K562 (cell line): ENCODE data around the gene ZNF778. TPM values are rescaled to one million over a fixed set of nuclear protein-coding genes. Genes with fewer than 3 reads are reported as not detected.

ENCODE experiments used
- COPS2 ChIP-seq: fragments of 450-650 bp; conservative IDR thresholded peaks from 2 replicates; pipeline ENCODE4 v1.6.1; 2016; ENCODE audit warnings: mild to moderate bottlenecking, moderate library complexity
- ELF2 ChIP-seq: fragments of 250-450 bp; sonication (Bioruptor Pico); IDR thresholded peaks from 2 replicates; pipeline ENCODE4 v1.5.0; 2021; ENCODE audit warnings: mild to moderate bottlenecking
- EP300 ChIP-seq: IDR thresholded peaks from 2 replicates; pipeline ENCODE4 v1.6.1; 2012; ENCODE audit warnings: low read length, improper control_type of control experiment
- ETV5 ChIP-seq: sonication (generic); formaldehyde crosslinking; IDR thresholded peaks from 2 replicates; pipeline ENCODE4 v1.4.0; 2020; ENCODE audit warnings: low read depth, mild to moderate bottlenecking, missing genetic modification reagents
- FOXK2 ChIP-seq, 2 experiments: fragments of 450-650 bp; IDR thresholded peaks in 1 of 2; conservative IDR thresholded peaks in 1 of 2; 2 replicates each; pipeline ENCODE4 v1.6.1; 2016; ENCODE audit warnings: low read depth in 2 of 2, mild to moderate bottlenecking in 1 of 2
- GATAD2B ChIP-seq: fragments of 450-650 bp; IDR thresholded peaks from 2 replicates; pipeline ENCODE4 v1.6.1; 2017; ENCODE audit warnings: mild to moderate bottlenecking, borderline replicate concordance
- HNRNPUL1 ChIP-seq: fragments of 200-400 bp; formaldehyde crosslinking; IDR thresholded peaks from 2 replicates; pipeline ENCODE4 v1.6.1; 2017; ENCODE audit warnings: low read length
- IFI16 ChIP-seq: fragments of 250-450 bp; sonication (Bioruptor Pico); IDR thresholded peaks from 2 replicates; pipeline ENCODE4 v2.1.2; 2022; ENCODE audit warnings: mild to moderate bottlenecking, inconsistent platforms
- KLF13 ChIP-seq: fragments of 450-650 bp; IDR thresholded peaks from 2 replicates; pipeline ENCODE4 v1.6.1; 2016; ENCODE audit warnings: missing genetic modification characterization, low read depth, mild to moderate bottlenecking, missing compliant biosample characterization, moderate library complexity, borderline replicate concordance
- L3MBTL2 ChIP-seq: fragments of 450-650 bp; IDR thresholded peaks from 2 replicates; pipeline ENCODE4 v1.6.1; 2016; ENCODE audit warnings: mild to moderate bottlenecking, moderate library complexity
- LCOR ChIP-seq: sonication (generic); formaldehyde crosslinking; IDR thresholded peaks from 2 replicates; pipeline ENCODE4 v1.8.0; 2022; ENCODE audit warnings: mild to moderate bottlenecking, missing genetic modification reagents
- MCM3 ChIP-seq: fragments of 450-650 bp; IDR thresholded peaks from 2 replicates; pipeline ENCODE4 v1.6.1; 2016
- PCBP2 ChIP-seq: fragments of 200-400 bp; formaldehyde crosslinking; IDR thresholded peaks from 2 replicates; pipeline ENCODE4 v1.6.1; 2018; ENCODE audit warnings: low read length, low read depth, mild to moderate bottlenecking, moderate library complexity; ENCODE audit not compliant: poor library complexity, severe bottlenecking
- PHF21A ChIP-seq: fragments of 450-650 bp; IDR thresholded peaks from 2 replicates; pipeline ENCODE4 v1.6.1; 2017; ENCODE audit warnings: low read depth, borderline replicate concordance
- RBM39 ChIP-seq: fragments of 200-400 bp; formaldehyde crosslinking; optimal IDR thresholded peaks from 2 replicates; pipeline ENCODE3; 2018; ENCODE audit warnings: low read depth, low read length
- SLC30A9 ChIP-seq: fragments of 250-450 bp; sonication (Bioruptor Pico); IDR thresholded peaks from 2 replicates; pipeline ENCODE4 v1.8.0; 2022; ENCODE audit warnings: mild to moderate bottlenecking, moderate library complexity
- SMAD2 ChIP-seq: fragments of 150-350 bp; IDR thresholded peaks from 2 replicates; pipeline ENCODE4 v1.6.1; 2014; ENCODE audit warnings: low read depth, mild to moderate bottlenecking, low read length
- SMAD4 ChIP-seq: fragments of 250-450 bp; sonication (Bioruptor Pico); conservative IDR thresholded peaks from 2 replicates; pipeline ENCODE4 v1.8.0; 2021; ENCODE audit warnings: inconsistent platforms, mild to moderate bottlenecking, moderate library complexity
- TBP ChIP-seq: optimal IDR thresholded peaks from 2 replicates; pipeline ENCODE3; 2011; ENCODE audit warnings: low read depth, low read length, improper control_type of control experiment
- ZBED1 ChIP-seq: IDR thresholded peaks from 2 replicates; pipeline ENCODE4 v1.6.1; 2014
- ZBTB17 ChIP-seq: fragments of 450-650 bp; formaldehyde crosslinking; IDR thresholded peaks from 2 replicates; pipeline ENCODE4 v1.4.0; 2020; ENCODE audit warnings: mild to moderate bottlenecking
- ZNF224 ChIP-seq: sonication (generic); formaldehyde crosslinking; IDR thresholded peaks from 2 replicates; pipeline ENCODE4 v1.8.0; 2022; ENCODE audit warnings: mild to moderate bottlenecking, missing genetic modification reagents
- polyA plus RNA-seq, 8 experiments: library from polyadenylated mRNA; depleted of rRNA in 4 of 8; stranded (reverse) in 5 of 8; unstranded in 3 of 8; fragments of >200 nt; fragmentation: Nextera tagmentation in 2 of 8; fragmentation: Illumina TruSeq in 1 of 8; extraction: Ambion mirVana in 2 of 8; extraction: Trizol in 1 of 8; gene quantifications; 2 replicates each; pipeline versions ENCODE4 v1.2.1 to v1.2.3, GENCODE V29; 2011 to 2014; ENCODE audit warnings: inconsistent platforms in 1 of 8, missing spikeins in 1 of 8
- total RNA-seq, 7 experiments: library from RNA; depleted of rRNA in 6 of 7; stranded (reverse); fragments of >200 nt in 6 of 7; fragmentation: Illumina TruSeq in 2 of 7; extraction: Trizol in 2 of 7; gene quantifications; 2 replicates each; pipeline versions ENCODE4 v1.2.1 to v1.2.3, GENCODE V29; 2011 to 2021; ENCODE audit warnings: low replicate concordance in 1 of 7
- TF ChIP-seq, protein P1 (sequence below): sonication (generic); formaldehyde crosslinking; IDR thresholded peaks from 2 replicates; pipeline ENCODE4 v1.8.0; 2022; ENCODE audit warnings: mild to moderate bottlenecking, missing genetic modification reagents
- TF ChIP-seq, protein P2 (sequence below): fragments of 250-450 bp; sonication (Bioruptor Pico); IDR thresholded peaks from 2 replicates; pipeline ENCODE4 v1.8.0; 2022; ENCODE audit warnings: moderate library complexity, mild to moderate bottlenecking, inconsistent platforms
- TF ChIP-seq, protein P3 (sequence below): fragments of 450-650 bp; formaldehyde crosslinking; IDR thresholded peaks from 2 replicates; pipeline ENCODE4 v1.4.0; 2022; ENCODE audit warnings: missing genetic modification characterization

ZNF778 gene
- total and polyA plus RNA-seq, 9 of the 15 experiments (the other 6 are each of a cell fraction or from before 2014, with no cell fraction given): 0.70 to 60.6 (median 7.5) TPM

DNA sequence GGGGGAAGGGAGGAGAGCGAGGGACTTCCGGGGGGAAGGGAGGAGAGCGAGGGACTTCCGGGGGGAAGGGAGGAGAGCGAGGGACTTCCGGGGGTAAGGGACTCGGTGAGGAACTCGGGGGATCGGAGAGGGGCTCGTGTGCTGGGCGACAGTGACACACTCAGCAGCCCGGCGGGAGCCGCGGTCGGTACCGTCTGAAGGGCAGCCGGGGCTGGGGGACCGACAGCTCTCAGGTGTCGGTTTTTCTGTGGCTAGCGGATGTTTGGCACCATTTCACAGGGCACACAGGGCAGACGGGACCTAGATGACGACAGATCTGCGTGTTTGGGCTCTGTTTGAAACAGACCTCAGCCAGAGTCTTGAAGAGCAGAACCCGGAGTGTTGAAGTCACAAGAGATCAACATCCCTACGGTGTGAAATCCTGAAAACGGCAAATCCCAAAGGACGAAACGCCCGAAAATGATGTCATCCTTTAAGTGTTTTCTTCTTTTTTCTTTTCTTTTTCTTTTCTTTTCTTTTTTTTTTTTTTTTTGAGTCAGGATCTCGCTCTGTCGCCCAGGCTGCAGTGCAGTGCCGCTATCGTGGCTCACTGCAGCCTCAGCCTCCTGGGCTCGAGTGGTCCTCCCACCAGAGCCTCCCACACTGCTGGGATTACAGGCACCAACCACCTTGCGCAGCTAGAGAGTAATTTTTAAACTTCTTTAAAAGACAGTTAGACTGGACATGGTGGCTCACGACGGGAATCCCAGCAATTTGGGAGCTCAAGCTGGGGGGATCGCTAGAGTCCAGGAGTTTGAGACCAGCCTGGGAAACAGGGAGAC lies 23.9 kb downstream of the ZNF778 start (continued):
- TF ChIP-seq, protein P1, sequence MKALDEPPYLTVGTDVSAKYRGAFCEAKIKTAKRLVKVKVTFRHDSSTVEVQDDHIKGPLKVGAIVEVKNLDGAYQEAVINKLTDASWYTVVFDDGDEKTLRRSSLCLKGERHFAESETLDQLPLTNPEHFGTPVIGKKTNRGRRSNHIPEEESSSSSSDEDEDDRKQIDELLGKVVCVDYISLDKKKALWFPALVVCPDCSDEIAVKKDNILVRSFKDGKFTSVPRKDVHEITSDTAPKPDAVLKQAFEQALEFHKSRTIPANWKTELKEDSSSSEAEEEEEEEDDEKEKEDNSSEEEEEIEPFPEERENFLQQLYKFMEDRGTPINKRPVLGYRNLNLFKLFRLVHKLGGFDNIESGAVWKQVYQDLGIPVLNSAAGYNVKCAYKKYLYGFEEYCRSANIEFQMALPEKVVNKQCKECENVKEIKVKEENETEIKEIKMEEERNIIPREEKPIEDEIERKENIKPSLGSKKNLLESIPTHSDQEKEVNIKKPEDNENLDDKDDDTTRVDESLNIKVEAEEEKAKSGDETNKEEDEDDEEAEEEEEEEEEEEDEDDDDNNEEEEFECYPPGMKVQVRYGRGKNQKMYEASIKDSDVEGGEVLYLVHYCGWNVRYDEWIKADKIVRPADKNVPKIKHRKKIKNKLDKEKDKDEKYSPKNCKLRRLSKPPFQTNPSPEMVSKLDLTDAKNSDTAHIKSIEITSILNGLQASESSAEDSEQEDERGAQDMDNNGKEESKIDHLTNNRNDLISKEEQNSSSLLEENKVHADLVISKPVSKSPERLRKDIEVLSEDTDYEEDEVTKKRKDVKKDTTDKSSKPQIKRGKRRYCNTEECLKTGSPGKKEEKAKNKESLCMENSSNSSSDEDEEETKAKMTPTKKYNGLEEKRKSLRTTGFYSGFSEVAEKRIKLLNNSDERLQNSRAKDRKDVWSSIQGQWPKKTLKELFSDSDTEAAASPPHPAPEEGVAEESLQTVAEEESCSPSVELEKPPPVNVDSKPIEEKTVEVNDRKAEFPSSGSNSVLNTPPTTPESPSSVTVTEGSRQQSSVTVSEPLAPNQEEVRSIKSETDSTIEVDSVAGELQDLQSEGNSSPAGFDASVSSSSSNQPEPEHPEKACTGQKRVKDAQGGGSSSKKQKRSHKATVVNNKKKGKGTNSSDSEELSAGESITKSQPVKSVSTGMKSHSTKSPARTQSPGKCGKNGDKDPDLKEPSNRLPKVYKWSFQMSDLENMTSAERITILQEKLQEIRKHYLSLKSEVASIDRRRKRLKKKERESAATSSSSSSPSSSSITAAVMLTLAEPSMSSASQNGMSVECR (CRISPR knock-in tag): no peak
- no peak for TF ChIP-seq COPS2
- peak; percentile 7; the same call in 1 of the 2 replicates for TF ChIP-seq LCOR (CRISPR knock-in tag)
- TF ChIP-seq FOXK2 (conservative IDR thresholded peaks at IDR 0.05 in 1 of 2, IDR thresholded peaks at IDR 0.05 in 1 of 2; ENCODE audit: low read depth in 2 of 2): peak in 1 of 2 experiments; percentile 51; a peak in 1 of 4 replicates
- TF ChIP-seq PHF21A: no peak
- TF ChIP-seq HNRNPUL1: no peak
- no peak for TF ChIP-seq ZBED1
- no peak for TF ChIP-seq KLF13 (tag)
- no peak for TF ChIP-seq ZNF224 (CRISPR knock-in tag)
- TF ChIP-seq TBP: peak; percentile 65
- TF ChIP-seq GATAD2B: no peak
- no peak for TF ChIP-seq SMAD2
- peak; percentile 48; the same call in 1 of the 2 replicates for TF ChIP-seq ZBTB17 (CRISPR knock-in tag)
- TF ChIP-seq EP300: no peak
- TF ChIP-seq MCM3: no peak
- TF ChIP-seq, protein P2, sequence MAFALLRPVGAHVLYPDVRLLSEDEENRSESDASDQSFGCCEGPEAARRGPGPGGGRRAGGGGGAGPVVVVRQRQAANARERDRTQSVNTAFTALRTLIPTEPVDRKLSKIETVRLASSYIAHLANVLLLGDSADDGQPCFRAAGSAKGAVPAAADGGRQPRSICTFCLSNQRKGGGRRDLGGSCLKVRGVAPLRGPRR (CRISPR knock-in tag): no peak
- TF ChIP-seq ELF2 (CRISPR knock-in tag): peak; percentile 71; the same call in 1 of the 2 replicates
- TF ChIP-seq, protein P3, sequence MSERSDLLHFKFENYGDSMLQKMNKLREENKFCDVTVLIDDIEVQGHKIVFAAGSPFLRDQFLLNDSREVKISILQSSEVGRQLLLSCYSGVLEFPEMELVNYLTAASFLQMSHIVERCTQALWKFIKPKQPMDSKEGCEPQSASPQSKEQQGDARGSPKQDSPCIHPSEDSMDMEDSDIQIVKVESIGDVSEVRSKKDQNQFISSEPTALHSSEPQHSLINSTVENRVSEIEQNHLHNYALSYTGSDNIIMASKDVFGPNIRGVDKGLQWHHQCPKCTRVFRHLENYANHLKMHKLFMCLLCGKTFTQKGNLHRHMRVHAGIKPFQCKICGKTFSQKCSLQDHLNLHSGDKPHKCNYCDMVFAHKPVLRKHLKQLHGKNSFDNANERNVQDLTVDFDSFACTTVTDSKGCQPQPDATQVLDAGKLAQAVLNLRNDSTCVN (CRISPR knock-in tag): peak; percentile 75; the same call in 1 of the 2 replicates
- no peak for TF ChIP-seq SLC30A9 (CRISPR knock-in tag)
- TF ChIP-seq L3MBTL2: peak; percentile 56
- peak; percentile 14 for TF ChIP-seq SMAD4
- peak; percentile 96 for TF ChIP-seq ETV5 (CRISPR knock-in tag)
- TF ChIP-seq PCBP2: no peak
- no peak for TF ChIP-seq RBM39
- TF ChIP-seq IFI16 (CRISPR knock-in tag): no peak
